NCI-H2107 (cell line): ENCODE measurements around the gene TNNI3.

Experiments
- DNase-seq: peaks from one replicate; lab custom pipeline; 2025; lab: John Stamatoyannopoulos, UW

The TNNI3 gene

GRCh38 chr19:55146705-55147273 is 10.7 kb downstream of the TNNI3 start:
- no peak for DNase-seq

GRCh38 chr19:55146078-55146704 is 11.3 kb downstream of the TNNI3 start:
- DNase-seq, result peak; percentile 26

DNA sequence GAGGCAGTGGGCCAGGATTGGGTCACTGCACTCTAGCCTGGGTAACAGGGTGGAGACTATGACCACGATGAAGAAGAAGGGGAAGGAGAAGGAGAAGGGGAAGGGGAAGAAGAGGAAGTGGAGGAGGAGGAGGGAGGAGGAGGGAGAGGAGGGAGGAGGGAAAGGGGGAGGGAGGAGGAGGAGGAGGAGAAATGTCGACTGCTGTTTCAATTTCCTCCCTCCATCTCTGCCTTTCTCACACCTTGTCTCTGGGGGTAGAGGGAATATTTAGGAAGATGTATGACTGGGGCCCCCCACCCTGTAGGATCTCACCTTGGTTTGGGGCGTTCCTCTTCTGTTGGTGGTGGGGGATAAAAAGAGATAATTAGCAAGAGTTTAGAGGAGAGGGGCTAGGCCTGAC is 12.3 kb downstream of the TNNI3 start:
- no peak for DNase-seq

DNA sequence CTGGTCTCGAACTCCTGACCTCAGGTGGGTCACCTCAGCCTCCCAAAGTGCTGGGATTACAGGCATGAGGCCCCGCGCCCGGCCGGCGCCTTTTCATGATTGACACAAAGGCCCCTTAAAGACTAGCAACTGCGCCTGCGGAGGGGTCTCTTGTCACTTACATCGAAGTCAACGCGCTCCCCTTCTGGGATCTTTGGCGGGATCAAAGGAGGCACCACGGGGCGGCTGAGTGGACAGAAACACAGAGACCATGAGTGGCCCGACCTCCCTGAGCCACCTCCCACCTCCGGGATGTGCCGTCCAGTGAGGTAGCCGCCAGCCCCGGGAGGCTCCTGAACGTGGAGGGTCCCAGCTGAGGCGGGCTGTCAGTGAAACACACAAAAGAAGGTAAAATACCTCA is 15.8 kb downstream of the TNNI3 start:
- DNase-seq, result no peak

GRCh38 chr19:55137915-55138314 is 19.6 kb downstream of the TNNI3 start:
- DNase-seq, result no peak

GRCh38 chr19:55136399-55137102 is 21.0 kb downstream of the TNNI3 start:
- no peak for DNase-seq

- DNase-seq, result no peak
These were observed 22.8 kb downstream of the TNNI3 start for GRCh38 chr19:55134736-55135135.

DNA sequence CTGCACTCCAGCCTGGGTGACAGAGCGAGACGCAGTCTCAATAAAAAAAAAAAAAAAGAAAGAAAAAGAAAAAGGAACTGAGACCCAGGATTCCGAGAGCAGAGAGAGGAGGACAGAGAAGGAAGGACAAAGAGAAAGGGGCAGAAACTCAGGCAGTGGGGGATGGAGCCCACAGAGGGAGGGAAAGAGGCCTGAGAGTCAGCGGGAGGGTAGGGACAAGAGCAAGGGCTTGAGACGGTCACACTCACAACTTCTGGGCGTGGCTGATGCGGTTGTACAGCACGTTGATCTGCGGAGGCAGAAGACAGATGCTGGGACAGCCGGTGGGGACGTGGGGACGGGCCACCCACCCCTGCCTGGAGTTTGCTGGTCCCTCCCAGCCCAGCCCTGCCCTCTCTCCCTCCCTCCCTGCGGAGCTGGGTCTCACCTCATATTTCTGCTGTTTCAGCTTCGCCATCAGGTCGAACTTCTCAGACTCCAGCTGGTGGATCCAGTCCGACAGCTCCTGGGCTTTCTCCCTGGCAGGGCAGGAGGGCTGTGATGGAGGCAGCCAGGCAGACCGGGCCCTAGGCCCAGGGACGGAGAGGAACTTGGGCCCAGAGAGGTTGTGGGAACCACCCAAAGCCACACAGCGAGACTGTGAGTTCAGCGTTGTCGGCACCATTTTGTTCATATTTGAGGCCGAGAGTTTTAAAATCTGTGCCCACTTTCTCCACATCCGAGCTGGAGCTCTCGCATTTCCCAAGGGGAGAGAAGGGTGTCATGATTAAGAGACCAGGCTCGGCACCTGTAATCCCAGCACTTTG is 23.7 kb downstream of the TNNI3 start:
- no peak for DNase-seq

- DNase-seq, result no peak
These were observed 24.9 kb downstream of the TNNI3 start for GRCh38 chr19:55132453-55133129.

DNA sequence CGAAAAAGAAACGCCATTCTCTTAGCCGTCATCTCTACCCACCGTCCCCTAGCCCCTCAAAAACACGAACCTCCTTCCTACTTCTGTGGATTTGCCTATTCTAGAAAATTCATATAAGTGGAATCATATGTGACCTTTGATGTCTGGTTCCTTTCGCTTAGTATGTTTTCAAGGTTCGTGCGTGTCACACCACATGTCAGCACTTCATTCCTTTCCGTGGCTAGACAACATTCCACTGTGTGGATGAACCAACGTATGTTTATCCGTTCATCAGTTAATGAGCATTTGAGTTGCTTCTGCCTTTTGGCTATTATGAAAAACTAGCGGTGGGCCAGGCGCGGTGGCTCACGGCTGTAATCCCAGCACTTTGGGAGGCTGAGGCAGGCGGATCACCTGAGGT is 26.1 kb downstream of the TNNI3 start:
- DNase-seq, result no peak

DNA sequence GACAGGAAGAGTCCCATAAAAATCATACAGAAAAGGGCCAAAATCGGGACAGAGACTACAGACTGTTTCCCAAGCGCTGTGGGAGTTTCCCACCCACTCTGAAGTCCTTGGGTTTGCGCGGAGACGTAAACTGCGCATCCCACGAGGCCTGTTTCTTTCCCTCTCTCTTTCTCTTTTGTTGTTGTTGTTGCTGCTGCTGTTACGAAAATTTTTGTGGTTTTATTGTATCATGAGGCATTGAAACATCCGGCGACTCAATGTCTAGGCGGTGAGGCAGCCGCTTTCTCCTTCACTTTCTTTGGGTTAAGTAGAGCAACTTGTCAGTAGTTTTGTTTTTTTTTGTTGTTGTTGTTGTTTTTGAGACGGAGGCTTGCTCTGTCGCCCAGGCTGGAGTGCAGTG is 38.5 kb downstream of the TNNI3 start:
- DNase-seq, result no peak

GRCh38 chr19:55118401-55118991 is 39.0 kb downstream of the TNNI3 start:
- DNase-seq, result no peak

DNA sequence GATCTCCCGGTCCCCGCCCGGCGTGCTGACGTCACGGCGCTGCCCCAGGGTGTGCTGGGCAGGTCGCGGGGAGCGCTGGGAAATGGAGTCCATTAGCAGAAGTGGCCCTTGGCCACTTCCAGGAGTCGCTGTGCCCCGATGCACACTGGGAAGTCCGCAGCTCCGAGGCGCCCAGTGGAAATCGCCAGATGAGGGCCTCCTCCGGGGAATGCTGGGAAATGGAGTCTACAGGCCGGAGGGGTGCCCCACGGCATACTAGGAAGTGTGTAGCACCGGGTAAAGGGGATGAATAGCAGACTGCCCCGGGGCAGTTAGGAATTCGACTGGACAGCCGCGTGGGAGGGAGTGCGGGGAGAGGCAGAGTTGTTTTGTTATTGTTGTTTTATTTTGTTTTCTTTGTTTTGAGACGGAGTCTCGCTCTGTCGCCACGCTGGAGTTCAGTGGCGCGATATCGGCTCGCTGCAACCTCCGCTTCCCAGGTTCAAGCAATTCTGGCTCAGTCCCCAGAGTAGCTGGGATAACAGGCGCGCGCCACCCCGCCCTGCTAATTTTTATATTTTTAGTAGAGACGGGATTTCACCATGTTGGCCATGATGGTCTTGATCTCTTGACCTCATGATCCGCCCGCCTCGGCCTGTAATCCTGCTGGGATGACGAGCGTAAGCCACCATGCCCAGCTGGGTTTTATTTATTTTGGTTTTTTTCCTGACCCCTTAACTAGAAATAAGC is 39.7 kb downstream of the TNNI3 start:
- peak; percentile 91 for DNase-seq

GRCh38 chr19:55116859-55117662 is 40.5 kb downstream of the TNNI3 start, which contains the start of gene PPP1R12C:
TSS of gene PPP1R12C (minus strand) at chr19:55117637. CDS start at chr19:55117543, 94 bp downstream.
- no peak for DNase-seq

DNA sequence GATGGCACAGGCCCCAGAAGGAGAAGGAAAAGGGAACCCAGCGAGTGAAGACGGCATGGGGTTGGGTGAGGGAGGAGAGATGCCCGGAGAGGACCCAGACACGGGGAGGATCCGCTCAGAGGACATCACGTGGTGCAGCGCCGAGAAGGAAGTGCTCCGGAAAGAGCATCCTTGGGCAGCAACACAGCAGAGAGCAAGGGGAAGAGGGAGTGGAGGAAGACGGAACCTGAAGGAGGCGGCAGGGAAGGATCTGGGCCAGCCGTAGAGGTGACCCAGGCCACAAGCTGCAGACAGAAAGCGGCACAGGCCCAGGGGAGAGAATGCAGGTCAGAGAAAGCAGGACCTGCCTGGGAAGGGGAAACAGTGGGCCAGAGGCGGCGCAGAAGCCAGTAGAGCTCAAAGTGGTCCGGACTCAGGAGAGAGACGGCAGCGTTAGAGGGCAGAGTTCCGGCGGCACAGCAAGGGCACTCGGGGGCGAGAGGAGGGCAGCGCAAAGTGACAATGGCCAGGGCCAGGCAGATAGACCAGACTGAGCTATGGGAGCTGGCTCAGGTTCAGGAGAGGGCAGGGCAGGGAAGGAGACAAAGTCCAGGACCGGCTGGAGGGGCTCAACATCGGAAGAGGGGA is 41.2 kb downstream of the TNNI3 start:
- DNase-seq, result no peak

- no peak for DNase-seq
These were observed 42.0 kb downstream of the TNNI3 start for GRCh38 chr19:55115446-55116065.

GRCh38 chr19:55114566-55115145 is 42.9 kb downstream of the TNNI3 start:
- no peak for DNase-seq

GRCh38 chr19:55113570-55114039 is 43.9 kb downstream of the TNNI3 start:
- DNase-seq, result no peak
